Mesenchymal stem cell (in vitro differentiated cells and primary cell): ENCODE data around the gene NAPSA.
A peak's percentile ranks its signal among the peaks of the same experiment; 100 is the strongest.
"Not testable (repeated sequence)": the region's sequence is repeated elsewhere in the genome, so short reads cannot be mapped to it uniquely, and the experiment has no call there.

Experiments
- DNase-seq: peaks from one replicate; pipeline ENCODE4 v3.0.0-alpha.2; 2013
- H2AFZ ChIP-seq: one replicate; pipeline ENCODE4 v1.6.1; 2013; ENCODE audit warnings: low read depth, mild to moderate bottlenecking, control low read depth, inconsistent platforms, low read length, moderate library complexity
- H2AK5ac ChIP-seq: 2 replicates; pipeline ENCODE4 v1.6.1; 2013; ENCODE audit warnings: low read length, moderate library complexity, mild to moderate bottlenecking, inconsistent platforms; ENCODE audit not compliant: severe bottlenecking
- H2BK120ac ChIP-seq: one replicate; pipeline ENCODE4 v1.6.1; 2013; ENCODE audit warnings: low read depth, mild to moderate bottlenecking, inconsistent platforms, low read length, moderate library complexity
- H2BK12ac ChIP-seq, 2 experiments: one replicate each; pipeline ENCODE4 v1.6.1; 2013; ENCODE audit warnings: inconsistent platforms in 2 of 2, low read length in 2 of 2, mild to moderate bottlenecking in 2 of 2, moderate library complexity in 2 of 2, control low read depth in 1 of 2
- H2BK15ac ChIP-seq: one replicate; pipeline ENCODE4 v1.6.1; 2013; ENCODE audit warnings: mild to moderate bottlenecking, low read depth, inconsistent platforms; ENCODE audit not compliant: poor library complexity, severe bottlenecking
- H2BK5ac ChIP-seq: 2 replicates; pipeline ENCODE4 v1.6.1; 2013; ENCODE audit warnings: low read depth, mild to moderate bottlenecking, low read length, control low read depth, inconsistent platforms; ENCODE audit not compliant: poor library complexity, severe bottlenecking
- H3K14ac ChIP-seq, 2 experiments: one replicate each; pipeline ENCODE4 v1.6.1; 2013; ENCODE audit warnings: inconsistent platforms in 2 of 2, low read length in 2 of 2, control low read depth in 1 of 2, mild to moderate bottlenecking in 1 of 2, moderate library complexity in 1 of 2
- H3K18ac ChIP-seq, 2 experiments: one replicate each; pipeline ENCODE4 v1.6.1; 2013; ENCODE audit warnings: inconsistent platforms in 2 of 2, low read length in 2 of 2, control low read depth in 1 of 2, low read depth in 1 of 2, mild to moderate bottlenecking in 1 of 2
- H3K23ac ChIP-seq, 2 experiments: one replicate each; pipeline ENCODE4 v1.6.1; 2013; ENCODE audit warnings: inconsistent platforms in 2 of 2, low read length in 2 of 2, mild to moderate bottlenecking in 2 of 2, moderate library complexity in 2 of 2, control low read depth in 1 of 2
- H3K27ac ChIP-seq: 2 replicates; pipeline ENCODE4 v1.5.1; 2013; ENCODE audit warnings: mild to moderate bottlenecking, moderate library complexity, low read length, control low read depth, inconsistent platforms; ENCODE audit not compliant: poor library complexity, severe bottlenecking
- H3K27me3 ChIP-seq, 2 experiments: 2 replicates each; pipeline versions ENCODE4 v1.6.1 to v1.7.0; 2013; ENCODE audit warnings: low read length in 2 of 2, mild to moderate bottlenecking in 2 of 2, moderate library complexity in 2 of 2, control low read depth in 1 of 2, inconsistent platforms in 1 of 2; ENCODE audit not compliant: control insufficient read depth in 1 of 2, insufficient read depth in 1 of 2
- H3K36me3 ChIP-seq, 2 experiments: 2 replicates each; pipeline versions ENCODE4 v1.6.1 to v1.7.0; 2013; ENCODE audit warnings: low read length in 2 of 2, control low read depth in 1 of 2, inconsistent platforms in 1 of 2, low read depth in 1 of 2, mild to moderate bottlenecking in 1 of 2; ENCODE audit not compliant: insufficient read depth in 2 of 2, control insufficient read depth in 1 of 2
- H3K4ac ChIP-seq, 2 experiments: one replicate each; pipeline ENCODE4 v1.6.1; 2013; ENCODE audit warnings: inconsistent platforms in 2 of 2, low read length in 2 of 2, mild to moderate bottlenecking in 2 of 2, moderate library complexity in 2 of 2, control low read depth in 1 of 2, low read depth in 1 of 2
- H3K4me1 ChIP-seq: 2 replicates; pipeline ENCODE4 v1.6.1; 2013; ENCODE audit warnings: low read depth, low read length, control low read depth; ENCODE audit not compliant: control insufficient read depth, insufficient read depth
- H3K4me2 ChIP-seq: 2 replicates; pipeline ENCODE4 v1.6.1; 2013; ENCODE audit warnings: low read length, mild to moderate bottlenecking, inconsistent platforms; ENCODE audit not compliant: poor library complexity, severe bottlenecking
- H3K4me3 ChIP-seq, 2 experiments: 2 replicates each; pipeline versions ENCODE4 v1.5.1 to v1.7.0; 2013; ENCODE audit warnings: low read length in 2 of 2, mild to moderate bottlenecking in 2 of 2, control low read depth in 1 of 2, low read depth in 1 of 2; ENCODE audit not compliant: insufficient read depth in 1 of 2
- H3K79me1 ChIP-seq: replicated peaks from 2 replicates; pipeline ENCODE4 v1.6.1; 2013; ENCODE audit warnings: mild to moderate bottlenecking, control low read depth, low read length, inconsistent platforms; ENCODE audit not compliant: poor library complexity, severe bottlenecking
- H3K9ac ChIP-seq: 2 replicates; pipeline ENCODE4 v1.7.0; 2013; ENCODE audit warnings: mild to moderate bottlenecking, low read length, moderate library complexity
- H3K9me3 ChIP-seq: 2 replicates; pipeline ENCODE4 v1.7.0; 2013; ENCODE audit warnings: mild to moderate bottlenecking, low read length; ENCODE audit not compliant: control insufficient read depth
- H4K8ac ChIP-seq: one replicate; pipeline ENCODE4 v1.6.1; 2013; ENCODE audit warnings: inconsistent platforms, mild to moderate bottlenecking, low read length, moderate library complexity
- H4K91ac ChIP-seq: one replicate; pipeline ENCODE4 v1.6.1; 2013; ENCODE audit warnings: mild to moderate bottlenecking, low read length, inconsistent platforms
- WGBS: methylation state at CpG from one replicate; pipeline ENCODE4 v1.1.7; 2013; ENCODE audit warnings: mixed read lengths; 5-methylcytosine and 5-hydroxymethylcytosine counted together

Gene NAPSA

DNA sequence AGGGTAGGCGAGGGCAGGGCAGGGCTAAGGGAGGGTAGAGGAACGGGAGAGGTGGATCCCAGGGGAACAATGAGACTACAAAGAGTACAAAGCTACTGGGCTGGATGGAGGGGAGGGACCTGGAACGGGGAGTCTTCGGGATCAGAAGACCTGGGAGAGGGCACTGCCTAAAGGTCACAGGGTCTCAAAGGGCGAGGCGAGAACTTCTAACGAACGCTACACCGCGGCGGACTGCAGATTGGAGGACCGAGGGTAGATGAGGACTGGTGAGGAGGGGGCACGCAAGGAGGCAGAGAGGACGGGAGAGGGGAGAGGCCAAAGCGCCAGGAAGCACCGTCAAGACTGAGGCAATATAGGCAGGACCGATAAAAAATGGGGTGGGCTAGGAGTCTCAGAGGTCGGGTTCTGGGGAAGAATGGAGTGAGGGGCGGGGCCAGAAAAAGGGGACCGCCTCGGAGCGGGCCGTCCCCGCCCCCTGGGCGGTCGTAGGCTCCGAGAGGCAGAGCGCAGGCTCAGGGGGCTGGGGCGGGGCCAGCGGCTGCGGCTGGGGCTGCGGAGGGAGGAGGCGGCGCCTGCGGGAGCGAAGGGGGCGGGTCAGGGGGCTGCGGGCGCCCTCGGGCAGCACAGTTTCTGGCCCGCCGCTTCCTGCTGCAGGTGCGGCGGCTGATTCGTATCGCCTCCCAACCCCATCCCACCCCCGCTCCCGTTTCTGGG is 34.9 kb downstream of the NAPSA start:
- no peak overlapping the region for H2AFZ ChIP-seq
- no peak overlapping the region for H2BK5ac ChIP-seq
- H3K18ac ChIP-seq: no peak overlapping the region
- no peaks in the 10 kb centered on the region for H3K36me3 ChIP-seq
- 4% methylated on average over 41 of the region's 48 CpGs for WGBS
- H3K79me1 ChIP-seq: no peaks in the 10 kb centered on the region
- H3K23ac ChIP-seq: no peak overlapping the region
- H2AK5ac ChIP-seq: no peak overlapping the region
- no peak overlapping the region for H3K27ac ChIP-seq
- H3K27me3 ChIP-seq: peaks cover 51 to 63% of the 10 kb centered on the region in 2 experiments
- H3K4me3 ChIP-seq: no peak overlapping the region
- DNase-seq: no peak
- H3K4me2 ChIP-seq: no peak overlapping the region
- H3K4me1 ChIP-seq: peaks cover 4% of the 10 kb centered on the region
- no peak overlapping the region for H3K9ac ChIP-seq
- no peaks in the 10 kb centered on the region for H3K9me3 ChIP-seq
- no peak overlapping the region for H2BK12ac ChIP-seq
- no peak overlapping the region for H4K91ac ChIP-seq
- no peak overlapping the region for H3K4ac ChIP-seq
- H2BK120ac ChIP-seq: no peak overlapping the region
- H4K8ac ChIP-seq: no peak overlapping the region
- no peak overlapping the region for H3K14ac ChIP-seq
- H2BK15ac ChIP-seq: no peak overlapping the region

DNA sequence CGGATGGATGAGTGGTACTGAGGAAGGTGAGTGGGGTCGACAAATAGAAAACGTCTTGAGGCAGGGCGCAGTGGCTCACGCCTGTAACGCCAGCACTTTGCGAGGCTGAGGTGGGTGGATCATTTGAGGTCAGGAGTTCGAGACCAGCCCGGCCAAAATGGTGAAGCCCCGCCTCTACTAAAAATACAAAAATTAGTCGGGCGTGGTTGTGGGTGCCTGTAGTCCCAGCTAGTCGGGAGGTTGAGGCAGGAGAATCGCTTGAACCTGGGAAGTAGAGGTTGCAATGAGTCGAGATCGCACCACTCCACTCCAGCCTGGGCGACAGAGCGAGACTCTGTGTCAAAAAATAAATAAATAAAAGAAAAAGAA is 35.5 kb downstream of the NAPSA start:
- H3K9ac ChIP-seq, H3K14ac ChIP-seq, H3K79me1 ChIP-seq, H2BK12ac ChIP-seq, H3K18ac ChIP-seq, H4K8ac ChIP-seq, H2BK120ac ChIP-seq, H2BK15ac ChIP-seq, H2AK5ac ChIP-seq, H3K23ac ChIP-seq, H3K27ac ChIP-seq, H2BK5ac ChIP-seq, DNase-seq, H3K4me1 ChIP-seq, H3K4me2 ChIP-seq, H3K36me3 ChIP-seq, H3K4ac ChIP-seq, H2AFZ ChIP-seq, H3K9me3 ChIP-seq, H4K91ac ChIP-seq: not testable (repeated sequence)
- 21% methylated on average over 15 of the region's 18 CpGs for whole genome bisulfite sequencing
- Histone ChIP-seq H3K4me3 (peak overlapping the region in 1 of 2 experiments; percentile 55), H3K27me3 (peaks cover 51 to 68% of the 10 kb centered on the region in 2 experiments)

DNA sequence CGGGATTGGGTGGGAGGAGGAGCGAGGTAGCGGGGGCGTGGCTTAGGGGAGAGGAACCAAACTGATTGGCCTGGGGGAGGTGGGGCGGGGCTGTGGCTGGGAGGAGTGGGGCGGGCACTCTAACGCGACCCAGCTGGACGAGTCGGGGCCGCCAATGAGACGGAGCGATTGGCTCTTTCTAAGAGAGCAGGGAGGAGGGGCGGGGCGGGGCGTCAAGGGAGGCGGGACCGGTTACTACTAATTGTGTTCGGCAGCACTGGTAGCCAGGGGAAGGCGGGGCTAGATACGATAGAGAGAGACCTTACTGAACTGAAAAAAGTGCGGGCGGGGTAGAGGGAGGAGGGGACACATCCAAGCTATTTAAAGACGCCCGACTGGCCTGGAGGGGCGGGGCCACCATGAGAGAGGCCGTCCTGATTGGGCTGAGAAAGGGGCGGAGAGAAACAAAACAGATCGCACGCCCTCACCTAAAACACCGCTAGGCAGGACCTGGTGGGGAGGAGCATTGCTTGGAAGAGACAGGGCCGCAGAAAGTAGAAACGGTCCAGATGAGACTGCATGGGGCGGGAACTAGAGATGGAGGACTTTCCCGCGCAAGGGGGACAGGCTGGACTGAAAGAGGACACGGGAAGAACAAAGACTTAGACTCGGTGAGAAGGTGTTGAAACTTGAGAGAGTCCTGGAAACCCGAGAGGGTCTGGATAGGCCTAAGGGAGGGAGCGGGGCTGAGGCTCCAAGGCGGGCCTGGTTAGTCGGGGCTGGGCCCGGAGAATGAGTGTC is 36.1 kb downstream of the NAPSA start, which contains the start of gene KCNC3:
Gene KCNC3 (minus strand): TSS at position 232 of the 780 bp plus-strand sequence. CDS start 295 bp downstream, outside the sequence.
- Histone ChIP-seq H3K4ac (no peak within 1 kb of the TSS), H2BK5ac (no peak within 1 kb of the TSS), H2BK15ac (no peak within 1 kb of the TSS), H4K8ac (no peak within 1 kb of the TSS), H2BK12ac (no peak within 1 kb of the TSS), H3K9ac (no peak within 1 kb of the TSS), H3K14ac (no peak within 1 kb of the TSS), H4K91ac (no peak within 1 kb of the TSS), H3K18ac (no peak within 1 kb of the TSS), H3K4me2 (no peak within 1 kb of the TSS), H2BK120ac (no peak within 1 kb of the TSS), H3K4me3 (peak within 1 kb of the TSS in 1 of 2 experiments; percentile 55), H3K79me1 (no peaks in the 10 kb centered on the region), H2AFZ (no peak within 1 kb of the TSS), H3K27ac (no peak within 1 kb of the TSS), H3K4me1 (peaks cover 4% of the 10 kb centered on the region), H3K36me3 (no peaks in the 10 kb centered on the region), H2AK5ac (no peak within 1 kb of the TSS), H3K9me3 (no peaks in the 10 kb centered on the region), H3K27me3 (peaks cover 51 to 70% of the 10 kb centered on the region in 2 experiments), H3K23ac (no peak within 1 kb of the TSS)
- DNase-seq: peak; percentile 82
- 2% methylated on average over 41 of the region's 43 CpGs for WGBS

DNA sequence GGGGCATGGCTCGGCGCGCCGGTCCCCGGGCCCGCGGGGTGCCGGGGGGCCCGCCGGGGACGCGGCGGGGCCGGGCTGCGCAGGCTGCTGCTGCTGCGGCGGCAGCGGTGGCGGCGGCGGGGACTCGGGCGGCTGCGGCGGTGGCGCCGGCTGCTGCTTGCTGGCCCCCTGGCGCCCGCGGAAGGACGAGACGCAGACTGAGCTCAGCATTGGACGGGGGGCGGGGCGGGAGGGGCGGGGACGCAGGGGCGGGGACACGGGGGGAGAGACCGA is 36.6 kb downstream of the NAPSA start:
- peaks cover 4% of the 10 kb centered on the region for H3K4me1 ChIP-seq
- H2BK15ac ChIP-seq: no peak overlapping the region
- no peak overlapping the region for H3K4me2 ChIP-seq
- H3K4me3 ChIP-seq: no peak overlapping the region
- H3K9me3 ChIP-seq: no peaks in the 10 kb centered on the region
- H3K79me1 ChIP-seq: no peaks in the 10 kb centered on the region
- H4K8ac ChIP-seq: no peak overlapping the region
- no peak overlapping the region for H2BK120ac ChIP-seq
- H3K9ac ChIP-seq: no peak overlapping the region
- H2BK12ac ChIP-seq: no peak overlapping the region
- H2AFZ ChIP-seq: no peak overlapping the region
- no peak overlapping the region for H3K23ac ChIP-seq
- DNase-seq: no peak
- H4K91ac ChIP-seq: no peak overlapping the region
- no peaks in the 10 kb centered on the region for H3K36me3 ChIP-seq
- no peak overlapping the region for H3K14ac ChIP-seq
- H3K27me3 ChIP-seq: peaks cover 51 to 70% of the 10 kb centered on the region in 2 experiments
- H3K4ac ChIP-seq: no peak overlapping the region
- H2AK5ac ChIP-seq: no peak overlapping the region
- H2BK5ac ChIP-seq: no peak overlapping the region
- no peak overlapping the region for H3K18ac ChIP-seq
- 6% methylated on average over 15 of the region's 40 CpGs for WGBS
- H3K27ac ChIP-seq: no peak overlapping the region
